HCT116 (cell line): Measurements from ENCODE around the gene CHCHD10. TPM values are rescaled to one million over a fixed set of nuclear protein-coding genes. Genes with fewer than 3 reads are reported as not detected.

ENCODE experiments used
- ATAC-seq: fragments of 200-7000 bp; cut with Tn5 transposase; 2 replicates; pipeline ENCODE4 v1.9.1; 2020; ENCODE audit warnings: mild to moderate bottlenecking, moderate library complexity
- BruUV-seq: library from RNA; stranded (reverse); fragments of 400-500 nt; replicated peaks from 2 replicates; lab custom pipeline; 2021; lab: Mats Ljungman, UMichigan
- CTCF ChIA-PET: fragments of 300-600 bp; sonication (Branson Sonifier 250); formaldehyde crosslinking; loops from one replicate; lab custom pipeline; 2021; ENCODE audit warnings: antibody characterized with exemption; lab: Charles Lee
- POLR2A ChIA-PET: fragments of 300-600, 350-600 bp; sonication (Branson Sonifier 250); formaldehyde crosslinking; loops from one replicate; lab custom pipeline; 2021; ENCODE audit warnings: antibody characterized with exemption; lab: Charles Lee
- RAD21 ChIA-PET, 2 experiments: fragments of 300-600 bp; sonication (Branson Sonifier 250); formaldehyde crosslinking; loops; one replicate each; lab custom pipeline; 2023; ENCODE audit warnings: low total read pairs in 2 of 2; ENCODE audit not compliant: uncharacterized antibody in 2 of 2, unreplicated experiment in 2 of 2, low non-redundant PET in 1 of 2; lab: Charles Lee
- DNase-seq: peaks from one replicate; pipeline ENCODE4 v3.0.0-alpha.2; 2010; ENCODE audit warnings: low read depth, low spot score
- H2AFZ ChIP-seq: fragments of 200-600 bp; shearing (Covaris generic), sonication (generic); 2 replicates; pipeline ENCODE4 v1.6.1; 2017; ENCODE audit warnings: low read depth, mixed run types, mixed read lengths, antibody characterized with exemption, low read length; ENCODE audit not compliant: poor library complexity, severe bottlenecking
- H3K27ac ChIP-seq: 2 replicates; pipeline ENCODE4 v1.5.1; 2012; ENCODE audit warnings: low read depth, low read length
- H3K27me3 ChIP-seq: fragments of 200-600 bp; sonication (generic); 2 replicates; pipeline ENCODE4 v1.6.1; 2016; ENCODE audit warnings: mixed run types, low read length, mixed read lengths; ENCODE audit not compliant: insufficient read depth
- H3K36me3 ChIP-seq, 2 experiments: fragments of 200-500 bp in 1 of 2; fragments of 200-600 bp in 1 of 2; sonication (Bioruptor generic) in 1 of 2; sonication (generic) in 1 of 2; 2 replicates each; pipeline versions ENCODE4 v1.5.1 to v1.6.1; 2014 to 2016; ENCODE audit warnings: low read length in 2 of 2, inconsistent platforms in 1 of 2, mixed read lengths in 1 of 2, mixed run types in 1 of 2; ENCODE audit not compliant: insufficient read depth in 2 of 2, control insufficient read depth in 1 of 2
- H3K4me1 ChIP-seq, 2 experiments: fragments of 200-600 bp in 1 of 2; sonication (generic) in 1 of 2; 2 replicates each; pipeline versions ENCODE4 v1.5.1 to v1.6.1; 2012 to 2017; ENCODE audit warnings: low read length in 2 of 2, inconsistent platforms in 1 of 2, mild to moderate bottlenecking in 1 of 2, mixed read lengths in 1 of 2, mixed run types in 1 of 2, moderate library complexity in 1 of 2; ENCODE audit not compliant: insufficient read depth in 2 of 2, control insufficient read depth in 1 of 2
- H3K4me2 ChIP-seq: fragments of 200-600 bp; sonication (generic); 2 replicates; pipeline ENCODE4 v1.6.1; 2017; ENCODE audit warnings: mixed run types, low read length, mixed read lengths
- H3K4me3 ChIP-seq, 2 experiments: fragments of 200-600 bp in 1 of 2; sonication (generic) in 1 of 2; replicated peaks in 1 of 2; 2 replicates each; pipeline ENCODE4 v1.5.1; 2011 to 2016; ENCODE audit warnings: low read length in 2 of 2, control low read depth in 1 of 2, low read depth in 1 of 2, mild to moderate bottlenecking in 1 of 2, mixed read lengths in 1 of 2, mixed run types in 1 of 2
- H3K79me2 ChIP-seq: fragments of 200-600 bp; sonication (generic); 2 replicates; pipeline ENCODE4 v1.6.1; 2017; ENCODE audit warnings: mild to moderate bottlenecking, mixed run types, low read length, moderate library complexity, mixed read lengths; ENCODE audit not compliant: insufficient read depth
- H3K9ac ChIP-seq: fragments of 200-600 bp; sonication (generic); 2 replicates; pipeline ENCODE4 v1.6.1; 2016; ENCODE audit warnings: low read length, mixed read lengths
- H3K9me2 ChIP-seq: fragments of 200-600 bp; sonication (generic), shearing (Covaris generic); 2 replicates; pipeline ENCODE4 v1.6.1; 2017; ENCODE audit warnings: mixed run types, mild to moderate bottlenecking, moderate library complexity; ENCODE audit not compliant: insufficient read depth
- H3K9me3 ChIP-seq, 2 experiments: fragments of 200-500 bp in 1 of 2; fragments of 200-600 bp in 1 of 2; sonication (Bioruptor generic) in 1 of 2; sonication (generic) in 1 of 2; 2 replicates each; pipeline ENCODE4 v1.6.1; 2014 to 2017; ENCODE audit warnings: low read length in 2 of 2, mixed read lengths in 2 of 2, inconsistent platforms in 1 of 2, low read depth in 1 of 2, mild to moderate bottlenecking in 1 of 2, mixed run types in 1 of 2, moderate library complexity in 1 of 2; ENCODE audit not compliant: control insufficient read depth in 1 of 2, insufficient read depth in 1 of 2
- H4K20me1 ChIP-seq: fragments of 200-600 bp; sonication (generic), shearing (Covaris generic); 2 replicates; pipeline ENCODE4 v1.6.1; 2017; ENCODE audit warnings: mixed run types, mild to moderate bottlenecking, moderate library complexity; ENCODE audit not compliant: insufficient read depth
- EGR1 ChIP-seq: IDR thresholded peaks from 2 replicates; pipeline ENCODE4 v1.6.1; 2012; ENCODE audit warnings: low read depth
- EZH2phosphoT487 ChIP-seq: fragments of 200-600 bp; IDR thresholded peaks from 2 replicates; pipeline ENCODE4 v1.6.1; 2018; ENCODE audit warnings: antibody characterized with exemption, borderline replicate concordance
- POLR2AphosphoS5 ChIP-seq: IDR thresholded peaks from 2 replicates; pipeline ENCODE4 v1.6.1; 2011; ENCODE audit warnings: mild to moderate bottlenecking, low read depth, low read length, moderate library complexity
- REST ChIP-seq: IDR thresholded peaks from 2 replicates; pipeline ENCODE4 v1.6.1; 2012; ENCODE audit warnings: low read depth
- intact Hi-C: fragments of 100-400 bp; cut with micrococcal nuclease; formaldehyde crosslinking; loops from 2 replicates; pipeline ENCODE4 v1.10.0; 2022
- total RNA-seq: library from RNA; stranded (reverse); gene quantifications from one replicate; pipeline ENCODE4 v1.2.1, GENCODE V29; 2021; ENCODE audit not compliant: unreplicated experiment

Gene CHCHD10
- total RNA-seq, 1 experiment from 2014 or later = 279 TPM

GRCh38 chr22:23774922-23775436 is 7.2 kb upstream of the CHCHD10 start:
- intact Hi-C loops = no loop called here
- Histone ChIP-seq H3K4me1 (peaks cover 26 to 55% of the 10 kb centered on the region in 2 experiments), H3K27me3 (no peaks in the 10 kb centered on the region), H3K36me3 (no peaks in the 10 kb centered on the region), H3K9ac (no peak overlapping the region), H3K9me3 (no peaks in the 10 kb centered on the region), H3K27ac (no peak overlapping the region), H3K9me2 (no peaks in the 10 kb centered on the region), H4K20me1 (no peaks in the 10 kb centered on the region), H2AFZ (no peak overlapping the region), H3K79me2 (no peaks in the 10 kb centered on the region), H3K4me3 (no peak overlapping the region), H3K4me2 (no peak overlapping the region)
- ChIA-PET CTCF (no interaction called here), RAD21 (no interaction called here), POLR2A (no interaction called here)
- BruUV-seq = no TSS peak
- TF ChIP-seq POLR2AphosphoS5 (no peak), EZH2phosphoT487 (no peak), REST (no peak), EGR1 (no peak)
- DNase-seq (no peak), ATAC-seq (no peak)
